ENCODE data around the gene PRRG4.
"Not testable (repeated sequence)": the region's sequence is repeated elsewhere in the genome, so short reads cannot be mapped to it uniquely, and the experiment has no call there.

The PRRG4 gene

GRCh38 chr11:32830413-32830738 is 649 bp downstream of the PRRG4 start:
- peak overlapping the region; percentile 56 for H3K4me3 ChIP-seq (ENCODE audit: low read depth, low read length)

- no peak overlapping the region for H3K4me3 ChIP-seq (ENCODE audit: low read depth, low read length)
Measured at GRCh38 chr11:32830796-32831195, 1.1 kb downstream of the PRRG4 start.

- no peak overlapping the region for H3K4me3 ChIP-seq (ENCODE audit: low read depth, low read length)
Measured at GRCh38 chr11:32831221-32831620, 1.5 kb downstream of the PRRG4 start.

GRCh38 chr11:32833921-32834320 is 4.2 kb downstream of the PRRG4 start:
- no peak overlapping the region for H3K4me3 ChIP-seq (ENCODE audit: low read depth, low read length)

GRCh38 chr11:32836946-32837345 is 7.2 kb downstream of the PRRG4 start:
- no peak overlapping the region for H3K4me3 ChIP-seq (ENCODE audit: low read depth, low read length)

- no peak overlapping the region for H3K4me3 ChIP-seq (ENCODE audit: low read depth, low read length)
Measured at GRCh38 chr11:32838505-32839274, 9.0 kb downstream of the PRRG4 start.

GRCh38 chr11:32839308-32839707 is 9.6 kb downstream of the PRRG4 start:
- no peak overlapping the region for H3K4me3 ChIP-seq (ENCODE audit: low read depth, low read length)

GRCh38 chr11:32840587-32840986 is 10.9 kb downstream of the PRRG4 start:
- H3K4me3 ChIP-seq (ENCODE audit: low read depth, low read length), result no peak overlapping the region

GRCh38 chr11:32843544-32843943 is 13.8 kb downstream of the PRRG4 start:
- no peak overlapping the region for H3K4me3 ChIP-seq (ENCODE audit: low read depth, low read length)

- no peak overlapping the region for H3K4me3 ChIP-seq (ENCODE audit: low read depth, low read length)
Measured at GRCh38 chr11:32847511-32847910, 17.8 kb downstream of the PRRG4 start.

GRCh38 chr11:32849761-32850160 is 20.0 kb downstream of the PRRG4 start:
- no peak overlapping the region for H3K4me3 ChIP-seq (ENCODE audit: low read depth, low read length)

- no peak overlapping the region for H3K4me3 ChIP-seq (ENCODE audit: low read depth, low read length)
Measured at GRCh38 chr11:32851251-32851650, 21.5 kb downstream of the PRRG4 start.

GRCh38 chr11:32852207-32852606 is 22.5 kb downstream of the PRRG4 start:
- H3K4me3 ChIP-seq (ENCODE audit: low read depth, low read length), result no peak overlapping the region

GRCh38 chr11:32855601-32856000 is 25.9 kb downstream of the PRRG4 start:
- no peak overlapping the region for H3K4me3 ChIP-seq (ENCODE audit: low read depth, low read length)

- H3K4me3 ChIP-seq (ENCODE audit: low read depth, low read length), result no peak overlapping the region
Measured at GRCh38 chr11:32858731-32859130, 29.0 kb downstream of the PRRG4 start.

GRCh38 chr11:32861850-32862577 is 32.3 kb downstream of the PRRG4 start:
- no peak overlapping the region for H3K4me3 ChIP-seq (ENCODE audit: low read depth, low read length)

- no peak overlapping the region for H3K4me3 ChIP-seq (ENCODE audit: low read depth, low read length)
Measured at GRCh38 chr11:32864555-32864954, 34.8 kb downstream of the PRRG4 start.

GRCh38 chr11:32868752-32869151 is 39.0 kb downstream of the PRRG4 start:
- not testable (repeated sequence) for H3K4me3 ChIP-seq (ENCODE audit: low read depth, low read length)

GRCh38 chr11:32870676-32871075 is 40.9 kb downstream of the PRRG4 start:
- no peak overlapping the region for H3K4me3 ChIP-seq (ENCODE audit: low read depth, low read length)

- H3K4me3 ChIP-seq (ENCODE audit: low read depth, low read length), result no peak overlapping the region
Measured at GRCh38 chr11:32874132-32874531, 44.4 kb downstream of the PRRG4 start.

GRCh38 chr11:32881286-32881685 is 51.6 kb downstream of the PRRG4 start:
- no peak overlapping the region for H3K4me3 ChIP-seq (ENCODE audit: low read depth, low read length)

- no peak overlapping the region for H3K4me3 ChIP-seq (ENCODE audit: low read depth, low read length)
Measured at GRCh38 chr11:32883421-32883820, 53.7 kb downstream of the PRRG4 start.

GRCh38 chr11:32884023-32884422 is 54.3 kb downstream of the PRRG4 start:
- no peak overlapping the region for H3K4me3 ChIP-seq (ENCODE audit: low read depth, low read length)
